ENCODE data around the gene B4GALNT1. TPM values are rescaled to one million over a fixed set of nuclear protein-coding genes. Genes with fewer than 3 reads are reported as not detected.

B4GALNT1 gene
- total RNA-seq, 1 experiment from 2014 or later: 31.3 TPM

DNA sequence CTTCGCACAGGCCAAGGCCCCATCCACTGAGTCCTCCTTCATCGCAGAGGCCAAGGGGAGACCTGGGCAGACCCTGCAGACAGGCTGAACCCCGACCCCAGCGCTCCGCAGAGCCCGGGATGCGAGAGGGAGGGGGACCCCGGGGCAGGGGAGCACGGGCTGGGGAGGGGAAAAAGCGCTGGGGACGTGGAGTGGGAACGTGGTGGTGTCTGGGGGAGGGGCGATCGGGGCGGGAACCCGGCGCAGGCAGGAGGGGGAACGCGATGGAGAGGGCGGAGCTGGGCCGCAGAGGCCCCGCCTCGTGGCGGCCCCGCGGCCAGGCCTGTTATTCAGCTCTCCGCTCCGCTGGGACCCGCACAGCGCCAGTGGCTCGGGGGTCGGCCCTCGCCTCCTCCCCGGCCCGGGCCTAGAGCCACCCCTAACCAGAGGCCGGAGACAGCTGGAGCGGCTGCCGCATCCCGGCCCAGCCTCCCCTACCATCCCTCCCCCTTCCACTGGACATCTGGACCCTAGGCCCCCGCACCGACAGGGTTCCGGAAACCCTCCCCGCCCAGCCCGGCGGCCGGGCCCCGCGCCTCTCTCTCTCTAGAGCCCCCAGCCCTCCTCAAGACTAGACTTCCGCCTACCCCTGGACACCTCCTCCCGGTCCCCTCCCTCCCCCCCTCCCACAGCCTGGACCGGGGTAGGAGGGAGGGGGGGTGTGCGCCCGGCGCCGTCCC, 21.7 kb downstream of the B4GALNT1 start, which contains the start of gene ARHGEF25:
Gene ARHGEF25 (plus strand): TSS at position 328 of the 719 bp plus-strand sequence. CDS start 460 bp downstream, outside the sequence.
- Histone ChIP-seq H3K4me1 (ENCODE audit: control insufficient read depth in 1 of 2, insufficient read depth in 2 of 2, low read length in 2 of 2) (peaks cover 0 to 9% of the 10 kb centered on the region in 2 experiments; a peak in 1 of 4 replicates), H4K20me1 (ENCODE audit: insufficient read depth) (no peaks in the 10 kb centered on the region), H3K4me2 (ENCODE audit: low read length) (peak within 1 kb of the TSS; percentile 64), H3K27ac (ENCODE audit: low read depth, low read length) (no peak within 1 kb of the TSS), H3K9ac (ENCODE audit: low read length) (peak within 1 kb of the TSS; percentile 47), H3K9me3 (ENCODE audit: control insufficient read depth in 1 of 2, insufficient read depth in 1 of 2, low read depth in 1 of 2, low read length in 2 of 2) (no peaks in the 10 kb centered on the region), H3K27me3 (ENCODE audit: insufficient read depth, low read length) (no peaks in the 10 kb centered on the region), H3K9me2 (ENCODE audit: insufficient read depth) (no peaks in the 10 kb centered on the region), H2AFZ (ENCODE audit: low read depth, low read length, poor library complexity, severe bottlenecking) (no peak within 1 kb of the TSS), H3K79me2 (ENCODE audit: insufficient read depth, low read length) (no peaks in the 10 kb centered on the region), H3K4me3 (replicated peaks in 1 of 2; ENCODE audit: low read depth in 1 of 2, low read length in 2 of 2) (peak within 1 kb of the TSS; percentile 45 to 53), H3K36me3 (ENCODE audit: control insufficient read depth in 1 of 2, insufficient read depth in 2 of 2, low read length in 2 of 2) (no peaks in the 10 kb centered on the region)
- CTCF ChIA-PET: interaction anchor here (2.0 kb wide), 1 partner anchor 28 kb away, joined by 7 read pairs; no protein-coding TSS in a partner anchor
- POLR2A ChIA-PET: no interaction called here
- intact Hi-C loops (cut with micrococcal nuclease): no loop called here
- RAD21 ChIA-PET (ENCODE audit: low non-redundant PET in 1 of 2, low total read pairs in 2 of 2, uncharacterized antibody in 2 of 2, unreplicated experiment in 2 of 2): no interaction called here
- TF ChIP-seq POLR2AphosphoS5 (IDR thresholded peaks at IDR 0.05; ENCODE audit: low read depth, low read length) (peak; percentile 59), CBX3 (IDR thresholded peaks at IDR 0.05; ENCODE audit: low read depth) (no peak), SP1 (IDR thresholded peaks at IDR 0.05; ENCODE audit: low read depth) (no peak), ZFX (IDR thresholded peaks at IDR 0.05) (peak; percentile 52; the same call in 1 of the 2 replicates)
- TF ChIP-seq, protein P1, sequence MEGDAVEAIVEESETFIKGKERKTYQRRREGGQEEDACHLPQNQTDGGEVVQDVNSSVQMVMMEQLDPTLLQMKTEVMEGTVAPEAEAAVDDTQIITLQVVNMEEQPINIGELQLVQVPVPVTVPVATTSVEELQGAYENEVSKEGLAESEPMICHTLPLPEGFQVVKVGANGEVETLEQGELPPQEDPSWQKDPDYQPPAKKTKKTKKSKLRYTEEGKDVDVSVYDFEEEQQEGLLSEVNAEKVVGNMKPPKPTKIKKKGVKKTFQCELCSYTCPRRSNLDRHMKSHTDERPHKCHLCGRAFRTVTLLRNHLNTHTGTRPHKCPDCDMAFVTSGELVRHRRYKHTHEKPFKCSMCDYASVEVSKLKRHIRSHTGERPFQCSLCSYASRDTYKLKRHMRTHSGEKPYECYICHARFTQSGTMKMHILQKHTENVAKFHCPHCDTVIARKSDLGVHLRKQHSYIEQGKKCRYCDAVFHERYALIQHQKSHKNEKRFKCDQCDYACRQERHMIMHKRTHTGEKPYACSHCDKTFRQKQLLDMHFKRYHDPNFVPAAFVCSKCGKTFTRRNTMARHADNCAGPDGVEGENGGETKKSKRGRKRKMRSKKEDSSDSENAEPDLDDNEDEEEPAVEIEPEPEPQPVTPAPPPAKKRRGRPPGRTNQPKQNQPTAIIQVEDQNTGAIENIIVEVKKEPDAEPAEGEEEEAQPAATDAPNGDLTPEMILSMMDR (IDR thresholded peaks at IDR 0.05 in 2 of 3, conservative IDR thresholded peaks at IDR 0.05 in 1 of 3; ENCODE audit: borderline replicate concordance in 1 of 3, insufficient read depth in 1 of 3, low read depth in 2 of 3, low read length in 2 of 3): no peak
- DNase-seq (ENCODE audit: low read depth, low spot score): no peak
- ATAC-seq: peak; percentile 84
- BruUV-seq (replicated peaks): no TSS peak

- no peak overlapping the region; the same call in 1 of the 2 replicates for H3K9ac ChIP-seq (ENCODE audit: low read length)
- TF ChIP-seq SP1 (IDR thresholded peaks at IDR 0.05; ENCODE audit: low read depth) (no peak), ZFX (IDR thresholded peaks at IDR 0.05) (no peak), EZH2 (IDR thresholded peaks at IDR 0.05) (no peak), POLR2AphosphoS5 (IDR thresholded peaks at IDR 0.05; ENCODE audit: low read depth, low read length) (no peak), EZH2phosphoT487 (IDR thresholded peaks at IDR 0.05; ENCODE audit: borderline replicate concordance) (no peak), CBX3 (IDR thresholded peaks at IDR 0.05; ENCODE audit: low read depth) (no peak), EGR1 (IDR thresholded peaks at IDR 0.05; ENCODE audit: low read depth) (no peak), YY1 (IDR thresholded peaks at IDR 0.05; ENCODE audit: extremely low read depth, insufficient replicate concordance, low read depth, low read length) (no peak), ZNF274 (IDR thresholded peaks at IDR 0.05; ENCODE audit: low read depth, low read length) (no peak), RAD21 (IDR thresholded peaks at IDR 0.05; ENCODE audit: low read depth) (no peak), SRF (IDR thresholded peaks at IDR 0.05; ENCODE audit: low read depth) (no peak)
- TF ChIP-seq, protein P2, sequence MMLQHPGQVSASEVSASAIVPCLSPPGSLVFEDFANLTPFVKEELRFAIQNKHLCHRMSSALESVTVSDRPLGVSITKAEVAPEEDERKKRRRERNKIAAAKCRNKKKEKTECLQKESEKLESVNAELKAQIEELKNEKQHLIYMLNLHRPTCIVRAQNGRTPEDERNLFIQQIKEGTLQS (IDR thresholded peaks at IDR 0.05): no peak
- POLR2A ChIA-PET: no interaction called here
Observed at GRCh38 chr12:57610554-57611107, 22.4 kb downstream of the B4GALNT1 start.

More at GRCh38 chr12:57610554-57611107, 22.4 kb downstream of the B4GALNT1 start:
- Histone ChIP-seq H3K79me2 (ENCODE audit: insufficient read depth, low read length) (no peaks in the 10 kb centered on the region), H3K27me3 (ENCODE audit: insufficient read depth, low read length) (no peaks in the 10 kb centered on the region), H2AFZ (ENCODE audit: low read depth, low read length, poor library complexity, severe bottlenecking) (no peak overlapping the region), H4K20me1 (ENCODE audit: insufficient read depth) (no peaks in the 10 kb centered on the region), H3K36me3 (ENCODE audit: control insufficient read depth in 1 of 2, insufficient read depth in 2 of 2, low read length in 2 of 2) (no peaks in the 10 kb centered on the region), H3K4me1 (ENCODE audit: control insufficient read depth in 1 of 2, insufficient read depth in 2 of 2, low read length in 2 of 2) (peaks cover 0 to 9% of the 10 kb centered on the region in 2 experiments; a peak in 1 of 4 replicates), H3K27ac (ENCODE audit: low read depth, low read length) (no peak overlapping the region), H3K9me2 (ENCODE audit: insufficient read depth) (no peaks in the 10 kb centered on the region), H3K4me2 (ENCODE audit: low read length) (peak overlapping the region; percentile 64; the same call in 1 of the 2 replicates), H3K4me3 (replicated peaks in 1 of 2; ENCODE audit: low read depth in 1 of 2, low read length in 2 of 2) (no peak overlapping the region), H3K9me3 (ENCODE audit: control insufficient read depth in 1 of 2, insufficient read depth in 1 of 2, low read depth in 1 of 2, low read length in 2 of 2) (no peaks in the 10 kb centered on the region)
- intact Hi-C loops (cut with micrococcal nuclease): no loop called here
- ATAC-seq (no peak), DNase-seq (ENCODE audit: low read depth, low spot score) (no peak)
- no TSS peak for BruUV-seq (replicated peaks)
- CTCF ChIA-PET: interaction anchor here (2.0 kb wide), 1 partner anchor 27 kb away, joined by 7 read pairs; no protein-coding TSS in a partner anchor
- RAD21 ChIA-PET (ENCODE audit: low non-redundant PET in 1 of 2, low total read pairs in 2 of 2, uncharacterized antibody in 2 of 2, unreplicated experiment in 2 of 2): no interaction called here

Data from HCT116 (cell line).